GM12891 (cell line): ENCODE results near the gene WDR20.
"Not testable (repeated sequence)": the region's sequence is repeated elsewhere in the genome, so short reads cannot be mapped to it uniquely, and the experiment has no call there.

Experiments
- PAX5 ChIP-seq: IDR thresholded peaks from 2 replicates; pipeline ENCODE4 v1.6.1; 2011; ENCODE audit warnings: low read length, moderate library complexity, mild to moderate bottlenecking; ENCODE audit not compliant: insufficient read depth, severe bottlenecking
- POLR2A ChIP-seq: IDR thresholded peaks from 2 replicates; pipeline ENCODE4 v1.6.1; 2011; ENCODE audit warnings: low read depth, low read length, control low read depth
- POLR2AphosphoS5 ChIP-seq: IDR thresholded peaks from 2 replicates; pipeline ENCODE4 v1.6.1; 2011; ENCODE audit warnings: low read depth, low read length, control low read depth
- POU2F2 ChIP-seq: IDR thresholded peaks from 2 replicates; pipeline ENCODE4 v1.6.1; 2011; ENCODE audit warnings: low read depth, mild to moderate bottlenecking, control low read depth, low read length, moderate library complexity
- SPI1 ChIP-seq: IDR thresholded peaks from 2 replicates; pipeline ENCODE4 v1.6.1; 2011; ENCODE audit warnings: low read depth, low read length, control low read depth
- TAF1 ChIP-seq: IDR thresholded peaks from 2 replicates; pipeline ENCODE4 v1.6.1; 2011; ENCODE audit warnings: low read depth, low read length, control low read depth

GRCh38 chr14:102243795-102244194 is 104.1 kb downstream of the WDR20 start:
- not testable (repeated sequence) for TF ChIP-seq POLR2A, POLR2AphosphoS5, SPI1, TAF1, PAX5, POU2F2
